Upper lobe of left lung (tissue), 6 donors: ENCODE results near the gene NOC4L. TPM values are rescaled to one million over a fixed set of nuclear protein-coding genes. Genes with fewer than 3 reads are reported as not detected.

Source experiments
- ATAC-seq, 2 donors: fragments of 200-7000 bp; cut with Tn5 transposase; one replicate each; pipeline ENCODE4 v1.9.1; 2022; ENCODE audit warnings: mild to moderate bottlenecking in 2 of 2, moderate library complexity in 2 of 2; ENCODE audit not compliant: low FRiP score in 2 of 2
- DNase-seq, 2 donors: peaks; one replicate each; pipeline ENCODE4 v3.0.0-alpha.2; 2019 to 2020
- H3K27ac ChIP-seq, 4 donors: fragments of 200-600 bp; sonication (generic); one replicate each; pipeline ENCODE4 v1.5.1; 2016 to 2019
- H3K27me3 ChIP-seq, 4 donors: fragments of 200-600 bp; sonication (generic); one replicate each; pipeline ENCODE4 v1.5.1; 2017 to 2019
- H3K36me3 ChIP-seq, 4 donors: fragments of 200-600 bp; sonication (generic); one replicate each; pipeline ENCODE4 v1.5.1; 2016 to 2019
- H3K4me1 ChIP-seq, 4 donors: fragments of 200-600 bp; sonication (generic); one replicate each; pipeline ENCODE4 v1.5.1; 2018 to 2019
- H3K4me3 ChIP-seq, 4 donors: fragments of 200-600 bp; sonication (generic); one replicate each; pipeline ENCODE4 v1.5.1; 2017 to 2019; ENCODE audit warnings: mild to moderate bottlenecking in 2 of 4, moderate library complexity in 1 of 4
- H3K9me3 ChIP-seq, 4 donors: fragments of 200-600 bp; sonication (generic); one replicate each; pipeline ENCODE4 v1.5.1; 2018 to 2019
- EP300 ChIP-seq, 4 donors: sonication (generic); formaldehyde crosslinking; IDR thresholded peaks; one replicate each; pipeline ENCODE4 v1.5.1; 2017; ENCODE audit warnings: antibody characterized with exemption in 4 of 4, control low read depth in 2 of 4
- POLR2A ChIP-seq, 4 donors: fragments of 450-650 bp; IDR thresholded peaks; one replicate each; pipeline ENCODE4 v1.5.1; 2016 to 2017; ENCODE audit warnings: antibody characterized with exemption in 4 of 4, mild to moderate bottlenecking in 2 of 4
- POLR2AphosphoS5 ChIP-seq, 2 donors: sonication (generic); formaldehyde crosslinking; IDR thresholded peaks; one replicate each; pipeline ENCODE4 v1.5.1; 2017; ENCODE audit warnings: antibody characterized with exemption in 2 of 2
- WGBS, 2 donors: methylation state at CpG; one replicate each; pipeline ENCODE4 v1.1.5; 2017 to 2018; 5-methylcytosine and 5-hydroxymethylcytosine counted together
- total RNA-seq, 6 donors: library from RNA; depleted of rRNA in 4 of 6; stranded (reverse); fragments of >200 nt in 4 of 6; gene quantifications; one replicate each; pipeline versions ENCODE4 v1.1.0 to v1.2.1, GENCODE V29; 2016 to 2021
- TF ChIP-seq, protein P1 (sequence below), 6 experiments: fragments of 450-650 bp in 4 of 6; fragments of 200-600 bp in 2 of 6; sonication (generic) in 2 of 6; IDR thresholded peaks; one replicate each; pipeline ENCODE4 v1.5.1; 2016 to 2019; ENCODE audit warnings: antibody characterized with exemption in 6 of 6
- donor health status: DM: no; HTN: no; CAD: no; lungs with moderate emphysema.
- donor health status: DM: no; HTN: yes; CAD: no; lungs with severe emphysema.

Gene NOC4L
- total RNA-seq, 6 donors from 2014 or later: 7.4 to 22.4 (median 19.2) TPM

DNA sequence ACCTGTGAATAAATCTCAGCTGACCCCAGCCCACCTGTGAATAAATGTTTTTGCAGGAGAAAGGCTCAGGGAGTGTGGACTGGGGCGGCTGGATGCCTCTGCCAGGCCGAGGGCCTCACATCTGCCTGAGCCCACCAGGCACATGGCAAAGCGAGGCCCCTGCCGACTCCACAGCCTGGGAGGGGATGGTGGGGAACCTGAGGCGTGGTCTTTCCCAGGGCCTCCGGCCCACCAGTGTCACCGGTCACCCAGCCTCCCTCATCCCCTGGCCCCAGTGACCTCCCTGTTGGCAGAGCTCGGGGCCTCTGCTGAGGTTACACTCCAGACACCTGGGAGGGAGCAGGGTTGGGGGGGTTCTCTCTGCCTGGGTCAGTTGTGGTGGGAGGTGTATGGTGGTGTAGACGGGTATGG lies 8.2 kb downstream of the NOC4L start:
- ATAC-seq (no peak), DNase-seq (peak in 1 of 2 donors; percentile 62)
- Histone ChIP-seq H3K36me3 (peaks cover 2 to 40% (median 26%) of the 10 kb centered on the region in 4 donors), H3K27ac (no peak overlapping the region), H3K27me3 (no peaks in the 10 kb centered on the region), H3K9me3 (no peaks in the 10 kb centered on the region), H3K4me1 (peaks cover 0 to 12% (median 6%) of the 10 kb centered on the region in 4 donors), H3K4me3 (no peak overlapping the region)
- 94 to 100% methylated on average over 4 to 6 of the region's 9 CpGs for WGBS, 2 donors
- TF ChIP-seq POLR2AphosphoS5 (IDR thresholded peaks at IDR 0.05) (no peak), POLR2A (IDR thresholded peaks at IDR 0.05) (no peak), EP300 (IDR thresholded peaks at IDR 0.05) (no peak)
- TF ChIP-seq, protein P1, sequence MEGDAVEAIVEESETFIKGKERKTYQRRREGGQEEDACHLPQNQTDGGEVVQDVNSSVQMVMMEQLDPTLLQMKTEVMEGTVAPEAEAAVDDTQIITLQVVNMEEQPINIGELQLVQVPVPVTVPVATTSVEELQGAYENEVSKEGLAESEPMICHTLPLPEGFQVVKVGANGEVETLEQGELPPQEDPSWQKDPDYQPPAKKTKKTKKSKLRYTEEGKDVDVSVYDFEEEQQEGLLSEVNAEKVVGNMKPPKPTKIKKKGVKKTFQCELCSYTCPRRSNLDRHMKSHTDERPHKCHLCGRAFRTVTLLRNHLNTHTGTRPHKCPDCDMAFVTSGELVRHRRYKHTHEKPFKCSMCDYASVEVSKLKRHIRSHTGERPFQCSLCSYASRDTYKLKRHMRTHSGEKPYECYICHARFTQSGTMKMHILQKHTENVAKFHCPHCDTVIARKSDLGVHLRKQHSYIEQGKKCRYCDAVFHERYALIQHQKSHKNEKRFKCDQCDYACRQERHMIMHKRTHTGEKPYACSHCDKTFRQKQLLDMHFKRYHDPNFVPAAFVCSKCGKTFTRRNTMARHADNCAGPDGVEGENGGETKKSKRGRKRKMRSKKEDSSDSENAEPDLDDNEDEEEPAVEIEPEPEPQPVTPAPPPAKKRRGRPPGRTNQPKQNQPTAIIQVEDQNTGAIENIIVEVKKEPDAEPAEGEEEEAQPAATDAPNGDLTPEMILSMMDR (IDR thresholded peaks at IDR 0.05): no peak

DNA sequence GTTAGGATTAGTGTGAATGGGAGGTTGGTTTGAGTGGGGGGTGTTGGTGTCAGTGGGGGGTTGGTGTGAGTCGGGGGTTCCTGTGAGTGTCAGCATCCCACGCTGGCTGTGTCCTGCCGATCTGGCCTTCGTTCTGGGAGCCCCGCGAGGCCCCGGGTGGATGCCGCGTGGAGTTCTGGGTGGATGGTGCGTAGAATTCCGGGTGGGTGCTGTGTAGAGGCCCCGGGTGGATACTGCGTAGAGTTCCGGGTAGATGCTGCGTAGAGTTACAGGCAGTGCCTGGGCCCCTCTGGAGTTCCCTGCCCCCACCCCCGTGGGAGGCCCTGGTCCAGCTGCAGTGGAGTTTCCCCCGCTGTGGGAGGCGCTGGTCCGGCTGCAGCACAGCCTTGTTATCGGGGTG lies 8.7 kb downstream of the NOC4L start:
- H3K4me1 ChIP-seq: peaks cover 0 to 12% (median 6%) of the 10 kb centered on the region in 4 donors
- WGBS, 2 donors: 94 to 95% methylated on average over 20 of the region's 20 CpGs
- no peak for ATAC-seq
- H3K27ac ChIP-seq: no peak overlapping the region
- peaks cover 2 to 39% (median 23%) of the 10 kb centered on the region in 4 donors for H3K36me3 ChIP-seq
- H3K9me3 ChIP-seq: no peaks in the 10 kb centered on the region
- peak; percentile 6 to 72 for DNase-seq
- no peaks in the 10 kb centered on the region for H3K27me3 ChIP-seq
- no peak for TF ChIP-seq POLR2AphosphoS5 (IDR thresholded peaks at IDR 0.05)
- no peak for TF ChIP-seq EP300 (IDR thresholded peaks at IDR 0.05)
- no peak for TF ChIP-seq POLR2A (IDR thresholded peaks at IDR 0.05)
- TF ChIP-seq, protein P1 (IDR thresholded peaks at IDR 0.05): no peak
- H3K4me3 ChIP-seq: no peak overlapping the region

DNA sequence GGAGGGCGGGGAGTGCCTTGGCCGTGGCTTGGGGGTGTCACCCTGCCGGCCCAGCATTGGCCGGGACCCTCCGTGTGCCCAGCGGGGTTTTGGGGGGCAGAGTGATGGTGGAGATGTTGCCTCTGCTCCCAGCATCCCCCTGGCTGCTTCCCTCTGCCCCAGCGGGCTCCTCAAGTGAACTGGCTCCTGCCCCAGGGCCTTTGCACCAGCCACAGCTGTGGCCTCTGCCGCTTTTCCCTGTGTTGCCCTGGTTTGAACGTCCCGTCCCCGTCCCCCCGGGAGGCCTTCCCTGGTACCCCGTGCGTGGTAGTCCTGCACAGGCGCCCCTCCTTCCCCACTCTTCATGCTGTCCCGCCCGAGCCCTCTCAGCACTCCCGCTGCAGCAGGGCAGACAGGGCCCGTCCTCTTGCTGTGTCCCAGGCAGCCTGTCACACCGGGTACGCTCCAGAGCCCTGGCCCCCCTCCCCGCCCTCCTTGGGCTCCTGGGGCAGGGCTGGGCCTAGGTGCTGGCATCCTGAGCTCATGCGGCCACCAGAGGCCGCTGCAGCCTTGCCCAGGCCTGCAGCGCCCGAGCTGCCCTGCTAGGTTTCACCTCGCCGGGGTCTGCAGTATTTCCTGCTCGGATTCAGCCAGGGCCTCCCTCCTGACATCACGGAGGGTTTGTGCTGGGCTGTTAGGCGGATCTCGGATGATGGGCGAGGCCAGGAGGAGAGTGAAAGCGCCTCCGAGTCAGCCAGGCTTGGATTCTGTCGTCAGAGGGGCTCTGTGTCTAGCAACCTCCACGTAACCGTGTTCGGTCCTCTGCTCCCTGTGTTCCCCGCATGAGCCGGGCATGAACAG lies 9.5 kb downstream of the NOC4L start:
- WGBS, 2 donors: 49 to 50% methylated on average over 19 to 35 of the region's 41 CpGs
- ATAC-seq (peak; percentile 89 to 93), DNase-seq (peak; percentile 67 to 92)
- TF ChIP-seq, protein P1 (IDR thresholded peaks at IDR 0.05): peak; percentile 83 to 95 (median 89)
- TF ChIP-seq POLR2A (IDR thresholded peaks at IDR 0.05): no peak
- Histone ChIP-seq H3K36me3 (peaks cover 2 to 38% (median 19%) of the 10 kb centered on the region in 4 donors), H3K9me3 (no peaks in the 10 kb centered on the region), H3K27me3 (no peaks in the 10 kb centered on the region), H3K27ac (no peak overlapping the region), H3K4me3 (peak overlapping the region in 3 of 4 donors; percentile 17 to 37 (median 32)), H3K4me1 (peaks cover 0 to 12% (median 6%) of the 10 kb centered on the region in 4 donors)

DNA sequence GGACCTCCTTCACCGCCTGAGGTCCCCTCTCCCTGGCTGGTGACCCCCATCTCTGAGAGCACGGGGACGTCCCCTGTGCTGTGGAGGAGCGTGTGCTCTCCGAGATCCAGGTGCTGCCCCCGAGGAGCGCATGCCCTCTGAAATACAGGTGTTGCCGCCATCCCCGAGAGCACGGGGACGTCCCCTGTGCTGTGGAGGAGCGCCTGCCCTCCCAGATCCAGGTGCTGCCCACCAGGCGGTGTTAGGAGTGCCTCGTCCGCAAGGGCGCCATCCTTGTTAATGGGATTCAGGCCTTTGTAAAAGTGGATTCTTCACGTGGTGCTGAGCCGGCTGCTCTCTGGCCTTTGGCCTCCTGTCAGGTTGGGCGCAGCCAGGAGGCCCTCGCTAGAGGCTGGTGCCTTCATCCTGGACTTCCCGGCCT lies 10.1 kb downstream of the NOC4L start:
- DNase-seq (no peak), ATAC-seq (peak; percentile 9 to 13)
- H3K4me3 ChIP-seq: peak overlapping the region in 3 of 4 donors; percentile 17 to 37 (median 32)
- no peaks in the 10 kb centered on the region for H3K9me3 ChIP-seq
- WGBS, 2 donors: 58 to 67% methylated on average over 16 to 21 of the region's 21 CpGs
- H3K4me1 ChIP-seq: peaks cover 0 to 12% (median 6%) of the 10 kb centered on the region in 4 donors
- H3K27me3 ChIP-seq: no peaks in the 10 kb centered on the region
- H3K27ac ChIP-seq: no peak overlapping the region
- peaks cover 2 to 38% (median 19%) of the 10 kb centered on the region in 4 donors for H3K36me3 ChIP-seq
- TF ChIP-seq, protein P1 (IDR thresholded peaks at IDR 0.05): no peak
- TF ChIP-seq POLR2AphosphoS5 (IDR thresholded peaks at IDR 0.05) (no peak), EP300 (IDR thresholded peaks at IDR 0.05) (no peak), POLR2A (IDR thresholded peaks at IDR 0.05) (no peak)
